ENCODE results near the gene QRICH2.

QRICH2 gene

DNA sequence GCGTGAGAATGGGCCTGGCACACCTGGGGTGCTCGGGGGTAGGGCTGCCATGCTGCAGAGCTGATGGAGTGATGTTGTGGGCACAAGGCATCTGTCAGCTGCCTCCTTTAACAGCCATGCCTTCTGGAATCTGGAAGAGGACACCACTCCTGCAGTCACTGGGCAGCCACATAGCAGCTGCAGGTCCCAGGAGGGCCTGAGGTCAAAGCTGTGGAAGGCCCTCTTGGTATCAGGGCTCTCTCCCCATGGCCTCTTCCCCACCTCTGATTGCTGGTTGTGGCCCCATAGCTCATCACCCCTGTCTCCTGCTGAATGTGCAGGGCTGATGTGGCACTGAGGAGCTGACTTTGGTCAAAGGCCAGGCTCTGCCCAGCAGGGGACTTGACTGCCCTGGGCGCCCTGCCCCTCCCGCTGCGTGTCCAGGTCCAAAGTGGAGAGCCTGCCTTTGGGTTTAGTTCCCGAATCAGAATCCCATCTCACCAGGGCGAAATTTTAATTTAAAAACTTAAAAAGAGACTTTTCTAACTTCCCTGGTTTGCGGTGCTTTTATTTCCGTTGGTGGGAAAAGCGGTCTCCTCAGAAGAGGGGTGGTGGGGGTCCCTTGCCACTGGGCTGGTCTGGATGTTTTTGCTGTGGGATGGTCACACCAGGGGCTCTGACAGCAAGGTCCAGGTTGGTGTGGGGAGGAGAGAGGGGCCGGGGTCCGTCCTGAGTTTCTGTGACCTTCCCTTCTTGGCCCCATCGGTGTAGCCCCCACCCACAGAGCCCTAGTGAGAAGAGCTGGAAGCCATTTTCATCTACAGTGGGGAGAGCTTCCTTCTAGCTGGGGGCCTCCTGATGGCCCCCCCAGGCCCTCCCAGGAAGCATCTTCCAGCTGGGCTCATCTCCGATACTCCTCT lies 37.1 kb downstream of the QRICH2 start:
- H3K18ac ChIP-seq (ENCODE audit: low read length) = no peak overlapping the region
- no peak overlapping the region for H3K9ac ChIP-seq (ENCODE audit: low read length)
- H3K4ac ChIP-seq (ENCODE audit: low read depth, low read length) = no peak overlapping the region
- H3K79me1 ChIP-seq (ENCODE audit: low read length) = peaks cover 27% of the 10 kb centered on the region
- H3K4me2 ChIP-seq (ENCODE audit: low read length) = no peak overlapping the region
- H2AK5ac ChIP-seq (ENCODE audit: low read length) = no peak overlapping the region
- no peak overlapping the region for H2AFZ ChIP-seq (ENCODE audit: insufficient read depth, low read length, poor library complexity)
- peaks cover 28 to 51% of the 10 kb centered on the region in 2 experiments for H3K4me1 ChIP-seq (ENCODE audit: control insufficient read depth in 1 of 2, insufficient read depth in 2 of 2, low read length in 2 of 2)
- peaks cover 1% of the 10 kb centered on the region for H3K79me2 ChIP-seq (ENCODE audit: control insufficient read depth, insufficient read depth, low read length, poor library complexity)
- no CpG with 5 or more reads among the region's 14 CpGs for WGBS (ENCODE audit: extremely low coverage, insufficient coverage, insufficient read length)
- H3K14ac ChIP-seq (ENCODE audit: low read length) = no peak overlapping the region
- H2BK5ac ChIP-seq (ENCODE audit: low read depth, low read length, poor library complexity) = no peak overlapping the region
- H2BK12ac ChIP-seq (ENCODE audit: low read length) = no peak overlapping the region
- no peak overlapping the region for H4K91ac ChIP-seq (ENCODE audit: low read depth, low read length)
- H3K36me3 ChIP-seq (ENCODE audit: control insufficient read depth in 1 of 2, insufficient read depth in 2 of 2, low read length in 2 of 2) = peaks cover 13 to 20% of the 10 kb centered on the region in 2 experiments
- no peaks in the 10 kb centered on the region for H3K9me3 ChIP-seq (ENCODE audit: insufficient read depth, low read depth, low read length)
- no peak overlapping the region for H3K4me3 ChIP-seq (ENCODE audit: low read depth, low read length)
- peak in 1 of 2 donors; percentile 31 for DNase-seq
- no peak overlapping the region for H3K27ac ChIP-seq (ENCODE audit: low read depth, low read length)
- H2BK120ac ChIP-seq (ENCODE audit: insufficient read depth, low read length, poor library complexity) = no peak overlapping the region
- no peaks in the 10 kb centered on the region for H3K27me3 ChIP-seq (ENCODE audit: insufficient read depth, low read length)
- H4K8ac ChIP-seq (ENCODE audit: low read depth, low read length) = no peak overlapping the region
- no peak overlapping the region for H4K12ac ChIP-seq (ENCODE audit: low read depth, low read length)
- no peak overlapping the region for H3K23ac ChIP-seq (ENCODE audit: low read length)

DNA sequence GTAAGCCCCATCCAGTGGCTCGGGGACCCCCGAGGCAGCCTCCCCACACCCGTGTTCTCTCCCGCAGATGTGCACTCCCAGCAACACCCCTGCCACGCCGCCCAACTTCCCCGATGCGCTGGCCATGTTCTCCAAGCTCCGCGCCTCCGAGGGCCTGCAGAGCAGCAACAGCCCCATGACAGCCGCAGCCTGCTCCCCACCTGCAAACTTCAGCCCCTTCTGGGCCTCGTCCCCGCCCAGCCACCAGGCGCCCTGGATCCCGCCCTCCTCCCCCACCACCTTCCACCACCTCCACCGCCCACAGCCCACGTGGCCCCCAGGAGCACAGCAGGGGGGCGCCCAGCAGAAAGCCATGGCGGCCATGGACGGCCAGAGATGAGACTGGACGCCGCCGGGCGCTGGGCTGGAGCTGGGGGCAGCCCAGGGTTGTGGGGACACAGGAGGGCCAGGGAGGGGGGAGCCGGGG lies 37.9 kb downstream of the QRICH2 start:
- H3K36me3 ChIP-seq (ENCODE audit: control insufficient read depth in 1 of 2, insufficient read depth in 2 of 2, low read length in 2 of 2) = peaks cover 13 to 20% of the 10 kb centered on the region in 2 experiments
- H3K27ac ChIP-seq (ENCODE audit: low read depth, low read length) = no peak overlapping the region
- no peak overlapping the region for H2BK12ac ChIP-seq (ENCODE audit: low read length)
- no peak overlapping the region for H3K4me2 ChIP-seq (ENCODE audit: low read length)
- H2BK120ac ChIP-seq (ENCODE audit: insufficient read depth, low read length, poor library complexity) = no peak overlapping the region
- peaks cover 6% of the 10 kb centered on the region for H3K79me2 ChIP-seq (ENCODE audit: control insufficient read depth, insufficient read depth, low read length, poor library complexity)
- no peak overlapping the region for H3K4me3 ChIP-seq (ENCODE audit: low read depth, low read length)
- no peak overlapping the region for H2BK5ac ChIP-seq (ENCODE audit: low read depth, low read length, poor library complexity)
- no peak overlapping the region for H3K4ac ChIP-seq (ENCODE audit: low read depth, low read length)
- no peak overlapping the region for H2AK5ac ChIP-seq (ENCODE audit: low read length)
- no peak overlapping the region for H3K14ac ChIP-seq (ENCODE audit: low read length)
- H2AFZ ChIP-seq (ENCODE audit: insufficient read depth, low read length, poor library complexity) = no peak overlapping the region
- peaks cover 25% of the 10 kb centered on the region for H3K79me1 ChIP-seq (ENCODE audit: low read length)
- no CpG with 5 or more reads among the region's 26 CpGs for WGBS (ENCODE audit: extremely low coverage, insufficient coverage, insufficient read length)
- peaks cover 26 to 46% of the 10 kb centered on the region in 2 experiments for H3K4me1 ChIP-seq (ENCODE audit: control insufficient read depth in 1 of 2, insufficient read depth in 2 of 2, low read length in 2 of 2)
- H4K91ac ChIP-seq (ENCODE audit: low read depth, low read length) = no peak overlapping the region
- no peak overlapping the region for H4K12ac ChIP-seq (ENCODE audit: low read depth, low read length)
- H3K9ac ChIP-seq (ENCODE audit: low read length) = no peak overlapping the region
- H4K8ac ChIP-seq (ENCODE audit: low read depth, low read length) = no peak overlapping the region
- no peaks in the 10 kb centered on the region for H3K27me3 ChIP-seq (ENCODE audit: insufficient read depth, low read length)
- no peak overlapping the region for H3K18ac ChIP-seq (ENCODE audit: low read length)
- no peaks in the 10 kb centered on the region for H3K9me3 ChIP-seq (ENCODE audit: insufficient read depth, low read depth, low read length)
- H3K23ac ChIP-seq (ENCODE audit: low read length) = no peak overlapping the region
- DNase-seq = no peak

DNA sequence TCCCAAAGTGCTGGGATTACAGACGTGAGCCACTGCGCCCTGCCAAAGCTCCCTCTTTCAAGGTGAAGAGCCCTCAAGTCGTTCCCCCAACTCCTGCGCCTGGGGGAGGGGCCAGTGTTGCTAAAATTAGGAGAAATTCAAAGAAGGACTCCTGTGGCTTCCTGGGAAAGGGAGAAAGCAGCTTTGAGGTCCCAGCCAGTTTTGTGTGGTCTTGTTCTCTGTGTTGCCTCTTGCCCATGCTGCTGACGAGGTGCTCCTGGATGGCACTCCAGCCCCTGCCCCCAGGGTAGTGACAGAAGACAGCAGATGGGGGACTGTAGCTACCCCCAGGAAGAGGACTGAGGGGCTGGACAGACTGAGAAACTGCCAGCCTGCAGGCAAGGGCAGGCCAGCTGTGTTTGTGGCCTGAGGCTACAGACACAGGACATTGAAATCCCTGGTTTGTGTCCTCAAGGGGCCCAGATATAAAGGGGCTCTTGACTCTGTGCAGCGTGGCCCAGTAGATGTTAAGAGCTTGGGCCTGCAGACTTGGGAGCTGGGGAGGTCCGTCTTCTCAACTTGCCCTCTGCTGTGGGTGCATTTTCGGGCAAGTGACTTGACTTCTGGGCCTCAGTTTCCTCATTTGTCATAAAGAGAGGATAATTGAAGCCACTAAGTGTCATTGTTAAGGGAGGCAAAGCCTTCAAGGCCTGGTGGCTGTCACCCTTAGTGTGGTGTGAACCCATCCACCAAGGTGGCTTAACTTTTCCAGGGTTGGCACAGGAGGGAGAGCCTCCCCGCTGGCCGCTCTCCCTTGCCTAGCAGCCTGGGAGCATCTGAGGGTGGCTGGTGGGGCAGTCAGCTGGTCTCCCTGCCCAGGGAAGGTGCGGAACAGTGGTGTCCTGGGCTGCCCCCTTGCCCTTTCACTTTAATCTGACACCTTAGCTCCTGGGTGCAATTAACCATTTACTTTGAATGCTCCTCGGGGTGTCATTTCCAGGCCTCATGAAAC lies 38.8 kb downstream of the QRICH2 start:
- Histone ChIP-seq H3K9ac (ENCODE audit: low read length) (no peak overlapping the region), H2BK12ac (ENCODE audit: low read length) (no peak overlapping the region), H3K9me3 (ENCODE audit: insufficient read depth, low read depth, low read length) (no peaks in the 10 kb centered on the region), H4K91ac (ENCODE audit: low read depth, low read length) (peak overlapping the region; percentile 41), H3K79me2 (ENCODE audit: control insufficient read depth, insufficient read depth, low read length, poor library complexity) (peaks cover 6% of the 10 kb centered on the region), H3K14ac (ENCODE audit: low read length) (no peak overlapping the region), H2AK5ac (ENCODE audit: low read length) (no peak overlapping the region), H3K4me3 (ENCODE audit: low read depth, low read length) (no peak overlapping the region), H4K12ac (ENCODE audit: low read depth, low read length) (no peak overlapping the region), H3K4me2 (ENCODE audit: low read length) (no peak overlapping the region), H2AFZ (ENCODE audit: insufficient read depth, low read length, poor library complexity) (no peak overlapping the region), H3K18ac (ENCODE audit: low read length) (peak overlapping the region; percentile 0), H3K4ac (ENCODE audit: low read depth, low read length) (no peak overlapping the region), H3K27ac (ENCODE audit: low read depth, low read length) (peak overlapping the region; percentile 3), H3K4me1 (ENCODE audit: control insufficient read depth in 1 of 2, insufficient read depth in 2 of 2, low read length in 2 of 2) (peaks cover 26 to 47% of the 10 kb centered on the region in 2 experiments), H3K23ac (ENCODE audit: low read length) (no peak overlapping the region), H4K8ac (ENCODE audit: low read depth, low read length) (no peak overlapping the region), H3K79me1 (ENCODE audit: low read length) (peaks cover 27% of the 10 kb centered on the region), H2BK5ac (ENCODE audit: low read depth, low read length, poor library complexity) (no peak overlapping the region), H2BK120ac (ENCODE audit: insufficient read depth, low read length, poor library complexity) (no peak overlapping the region), H3K36me3 (ENCODE audit: control insufficient read depth in 1 of 2, insufficient read depth in 2 of 2, low read length in 2 of 2) (peaks cover 13 to 20% of the 10 kb centered on the region in 2 experiments), H3K27me3 (ENCODE audit: insufficient read depth, low read length) (no peaks in the 10 kb centered on the region)
- DNase-seq = peak in 1 of 2 donors; percentile 46
- no CpG with 5 or more reads among the region's 12 CpGs for WGBS (ENCODE audit: extremely low coverage, insufficient coverage, insufficient read length)

All from trophoblast cell (in vitro differentiated cells and primary cell).